Measurements from ENCODE around the gene MTUS2.

- TF ChIP-seq CTCF (conservative IDR thresholded peaks at IDR 0.05 in 1 of 2, IDR thresholded peaks at IDR 0.05 in 1 of 2; ENCODE audit: low read depth in 1 of 2, low read length in 2 of 2), result no peak
- TF ChIP-seq EZH2 (IDR thresholded peaks at IDR 0.05; ENCODE audit: low read length, missing control alignments), result no peak
Measured at GRCh38 chr13:28831117-28831516, 11.0 kb downstream of the MTUS2 start.
